Esophagus muscularis mucosa (tissue), 3 donors: ENCODE measurements around the gene MAP1LC3A.

Experiments used
- CTCF ChIP-seq, 3 experiments: fragments of 200-600 bp in 2 of 3; fragments of 450-650 bp in 1 of 3; sonication (generic) in 2 of 3; IDR thresholded peaks; one replicate each; pipeline ENCODE4 v1.5.1; 2017 to 2019; ENCODE audit warnings: antibody characterized with exemption in 3 of 3, mild to moderate bottlenecking in 2 of 3, moderate library complexity in 1 of 3
- POLR2A ChIP-seq: fragments of 450-650 bp; IDR thresholded peaks from one replicate; pipeline ENCODE4 v1.6.1; 2017; ENCODE audit warnings: antibody characterized with exemption, moderate library complexity, mild to moderate bottlenecking, low read depth

GRCh38 chr20:34543463-34544056, 15.0 kb upstream of the MAP1LC3A start:
- TF ChIP-seq POLR2A (no peak), CTCF (IDR thresholded peaks at IDR 0.05) (no peak)
